ENCODE data around the gene SH3RF2.

The SH3RF2 gene

GRCh38 chr5:145978171-145978570 lies 41.8 kb downstream of the SH3RF2 start:
- TF ChIP-seq CTCF (IDR thresholded peaks at IDR 0.05; ENCODE audit: borderline replicate concordance, extremely low read depth, low read length, poor library complexity, severe bottlenecking) (no peak), EZH2 (IDR thresholded peaks at IDR 0.05; ENCODE audit: borderline replicate concordance, low read depth, low read length, severe bottlenecking) (no peak)
- H3K36me3 ChIP-seq (ENCODE audit: insufficient read depth, low read length) = no peaks in the 10 kb centered on the region
- no peaks in the 10 kb centered on the region for H4K20me1 ChIP-seq (ENCODE audit: insufficient read depth, low read length)
- no peak overlapping the region for H3K4me2 ChIP-seq (ENCODE audit: insufficient read depth, low read length)
- no peaks in the 10 kb centered on the region for H3K27me3 ChIP-seq (ENCODE audit: insufficient read depth, low read length, poor library complexity)
- ATAC-seq (ENCODE audit: insufficient read depth, low read depth) (no peak), DNase-seq (no peak)
- no peaks in the 10 kb centered on the region for H3K79me2 ChIP-seq (ENCODE audit: insufficient read depth, low read length)
- no peak overlapping the region for H3K4me3 ChIP-seq (ENCODE audit: low read depth in 1 of 2, low read length in 2 of 2)
- no peaks in the 10 kb centered on the region for H3K9me3 ChIP-seq (ENCODE audit: insufficient read depth, low read length, severe bottlenecking)
- no peak overlapping the region for H3K27ac ChIP-seq (ENCODE audit: low read length)
- no peaks in the 10 kb centered on the region for H3K4me1 ChIP-seq (ENCODE audit: insufficient read depth, low read length)
- no peak overlapping the region for H2AFZ ChIP-seq (ENCODE audit: low read depth, low read length)
- H3K9ac ChIP-seq (ENCODE audit: low read depth, low read length) = no peak overlapping the region

GRCh38 chr5:145978708-145979107 lies 42.3 kb downstream of the SH3RF2 start:
- no peak for DNase-seq

GRCh38 chr5:145979270-145980223 lies 43.2 kb downstream of the SH3RF2 start:
- DNase-seq = no peak
- no peak for TF ChIP-seq CTCF (IDR thresholded peaks at IDR 0.05; ENCODE audit: borderline replicate concordance, extremely low read depth, low read length, poor library complexity, severe bottlenecking)
- TF ChIP-seq EZH2 (IDR thresholded peaks at IDR 0.05; ENCODE audit: borderline replicate concordance, low read depth, low read length, severe bottlenecking) = no peak
- Histone ChIP-seq H3K79me2 (ENCODE audit: insufficient read depth, low read length) (no peaks in the 10 kb centered on the region), H3K4me2 (ENCODE audit: insufficient read depth, low read length) (no peak overlapping the region), H3K9me3 (ENCODE audit: insufficient read depth, low read length, severe bottlenecking) (no peaks in the 10 kb centered on the region), H4K20me1 (ENCODE audit: insufficient read depth, low read length) (no peaks in the 10 kb centered on the region), H2AFZ (ENCODE audit: low read depth, low read length) (no peak overlapping the region), H3K4me3 (ENCODE audit: low read depth in 1 of 2, low read length in 2 of 2) (no peak overlapping the region), H3K27ac (ENCODE audit: low read length) (no peak overlapping the region), H3K9ac (ENCODE audit: low read depth, low read length) (no peak overlapping the region), H3K27me3 (ENCODE audit: insufficient read depth, low read length, poor library complexity) (no peaks in the 10 kb centered on the region), H3K4me1 (ENCODE audit: insufficient read depth, low read length) (no peaks in the 10 kb centered on the region), H3K36me3 (ENCODE audit: insufficient read depth, low read length) (no peaks in the 10 kb centered on the region)
- ATAC-seq (ENCODE audit: insufficient read depth, low read depth) = no peak

More at GRCh38 chr5:145978708-145979107, 42.3 kb downstream of the SH3RF2 start:
- Histone ChIP-seq H3K4me2 (ENCODE audit: insufficient read depth, low read length) (no peak overlapping the region), H3K27me3 (ENCODE audit: insufficient read depth, low read length, poor library complexity) (no peaks in the 10 kb centered on the region), H3K79me2 (ENCODE audit: insufficient read depth, low read length) (no peaks in the 10 kb centered on the region), H3K9ac (ENCODE audit: low read depth, low read length) (no peak overlapping the region), H2AFZ (ENCODE audit: low read depth, low read length) (no peak overlapping the region), H4K20me1 (ENCODE audit: insufficient read depth, low read length) (no peaks in the 10 kb centered on the region), H3K27ac (ENCODE audit: low read length) (no peak overlapping the region), H3K36me3 (ENCODE audit: insufficient read depth, low read length) (no peaks in the 10 kb centered on the region), H3K4me3 (ENCODE audit: low read depth in 1 of 2, low read length in 2 of 2) (no peak overlapping the region), H3K4me1 (ENCODE audit: insufficient read depth, low read length) (no peaks in the 10 kb centered on the region), H3K9me3 (ENCODE audit: insufficient read depth, low read length, severe bottlenecking) (no peaks in the 10 kb centered on the region)
- no peak for ATAC-seq (ENCODE audit: insufficient read depth, low read depth)
- no peak for TF ChIP-seq EZH2 (IDR thresholded peaks at IDR 0.05; ENCODE audit: borderline replicate concordance, low read depth, low read length, severe bottlenecking)
- TF ChIP-seq CTCF (IDR thresholded peaks at IDR 0.05; ENCODE audit: borderline replicate concordance, extremely low read depth, low read length, poor library complexity, severe bottlenecking) = no peak

Measured in DND-41 (cell line).